Measurements from ENCODE around the gene HHAT. TPM values are rescaled to one million over a fixed set of nuclear protein-coding genes. Genes with fewer than 3 reads are reported as not detected.

The HHAT gene
- total RNA-seq, 1 donor from 2014 or later, result 1.0 TPM

DNA sequence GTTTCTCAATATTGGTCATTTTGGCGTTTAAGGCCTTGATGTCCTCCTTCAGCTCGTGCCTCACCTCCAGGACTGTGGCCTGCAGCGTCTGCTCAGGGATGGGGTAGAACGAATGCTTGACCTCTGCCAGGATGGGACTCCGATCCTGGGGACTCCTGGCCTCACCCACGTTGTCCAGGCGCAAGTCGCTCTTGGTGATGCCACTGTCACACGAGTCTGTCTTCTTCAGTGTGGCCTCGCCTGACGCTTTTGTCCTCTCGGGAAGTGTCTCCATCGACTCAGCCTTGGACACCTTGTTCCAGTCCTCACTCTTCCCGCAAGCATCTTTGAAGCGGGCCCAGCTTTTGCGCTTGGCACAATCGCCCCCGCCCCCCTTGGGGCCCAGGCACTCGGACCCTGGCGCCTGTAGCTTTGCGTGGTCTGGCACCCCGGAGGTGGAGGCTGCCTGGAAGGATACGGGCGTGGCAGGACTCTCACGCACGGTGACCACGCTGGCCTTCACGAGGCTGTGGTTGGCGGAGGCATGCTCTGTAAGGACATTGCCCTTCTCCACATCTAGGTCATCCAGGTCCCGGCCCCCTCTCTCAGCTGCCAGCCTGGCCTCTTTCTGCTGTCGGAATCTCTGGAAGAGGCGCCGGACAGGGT lies 354.8 kb downstream of the HHAT start:
- no peak for DNase-seq (ENCODE audit: low read depth in 2 of 2)

DNA sequence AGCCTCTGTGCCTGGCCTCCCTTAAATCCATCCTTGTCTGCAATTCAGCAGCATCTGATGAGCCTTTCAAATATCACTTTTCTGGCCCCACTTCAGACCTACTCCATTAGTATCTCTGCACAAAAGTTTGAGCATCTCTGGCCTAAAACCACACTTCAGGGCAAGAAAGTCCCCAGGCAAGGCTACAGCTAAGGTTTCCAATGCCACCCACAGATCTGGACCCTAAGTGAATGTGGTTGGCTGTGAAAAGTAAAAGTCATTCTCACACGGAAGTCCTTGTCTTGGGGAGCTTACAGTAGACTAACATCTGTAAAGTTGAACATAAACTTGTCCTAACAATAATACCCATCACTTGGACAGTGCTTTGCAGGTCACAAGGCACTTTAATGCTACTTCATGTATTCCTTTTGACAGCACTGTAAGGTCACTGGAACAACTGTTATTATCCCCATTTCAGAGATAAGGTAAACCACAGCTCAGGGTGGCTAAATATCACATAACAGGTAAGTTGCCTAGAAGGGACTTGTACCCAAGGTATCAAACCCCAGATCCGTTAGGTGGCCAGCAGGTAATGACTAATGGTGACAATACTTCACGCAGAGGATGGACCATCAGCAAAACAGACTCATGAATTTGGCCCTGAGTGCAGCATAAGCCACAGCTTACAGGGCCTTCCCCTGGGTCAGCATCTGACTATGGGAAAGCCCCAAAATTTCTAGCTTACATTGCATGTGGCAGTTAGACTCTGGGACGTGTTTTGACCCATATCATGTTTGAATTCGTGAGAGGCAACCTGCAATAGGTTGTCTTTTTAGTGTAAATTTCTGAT lies 356.0 kb downstream of the HHAT start:
- no peak for DNase-seq (ENCODE audit: low read depth in 2 of 2)

DNA sequence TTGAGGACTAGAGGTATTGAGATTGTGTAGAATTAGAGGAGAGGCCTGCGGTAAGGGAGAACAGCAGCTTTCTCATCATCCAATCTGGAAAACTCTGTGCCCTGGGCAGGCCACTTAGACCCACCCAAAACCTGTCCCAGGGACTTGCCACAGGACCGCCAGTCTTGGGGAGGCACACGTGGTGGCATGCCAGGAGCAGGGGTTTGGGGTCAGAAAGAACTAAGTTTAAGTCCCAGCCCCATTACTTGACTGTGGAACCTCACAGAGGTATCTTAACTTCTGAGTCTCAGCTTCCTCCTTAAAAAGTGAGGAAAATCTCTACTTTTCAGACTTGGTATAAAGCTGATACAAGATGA lies 356.6 kb downstream of the HHAT start:
- no peak for DNase-seq (ENCODE audit: low read depth in 2 of 2)

GRCh38 chr1:210686841-210687240 lies 358.1 kb downstream of the HHAT start:
- DNase-seq (ENCODE audit: low read depth in 2 of 2), result no peak

- no peak for DNase-seq (ENCODE audit: low read depth in 2 of 2)
These were observed 359.0 kb downstream of the HHAT start for GRCh38 chr1:210687582-210688279.

DNA sequence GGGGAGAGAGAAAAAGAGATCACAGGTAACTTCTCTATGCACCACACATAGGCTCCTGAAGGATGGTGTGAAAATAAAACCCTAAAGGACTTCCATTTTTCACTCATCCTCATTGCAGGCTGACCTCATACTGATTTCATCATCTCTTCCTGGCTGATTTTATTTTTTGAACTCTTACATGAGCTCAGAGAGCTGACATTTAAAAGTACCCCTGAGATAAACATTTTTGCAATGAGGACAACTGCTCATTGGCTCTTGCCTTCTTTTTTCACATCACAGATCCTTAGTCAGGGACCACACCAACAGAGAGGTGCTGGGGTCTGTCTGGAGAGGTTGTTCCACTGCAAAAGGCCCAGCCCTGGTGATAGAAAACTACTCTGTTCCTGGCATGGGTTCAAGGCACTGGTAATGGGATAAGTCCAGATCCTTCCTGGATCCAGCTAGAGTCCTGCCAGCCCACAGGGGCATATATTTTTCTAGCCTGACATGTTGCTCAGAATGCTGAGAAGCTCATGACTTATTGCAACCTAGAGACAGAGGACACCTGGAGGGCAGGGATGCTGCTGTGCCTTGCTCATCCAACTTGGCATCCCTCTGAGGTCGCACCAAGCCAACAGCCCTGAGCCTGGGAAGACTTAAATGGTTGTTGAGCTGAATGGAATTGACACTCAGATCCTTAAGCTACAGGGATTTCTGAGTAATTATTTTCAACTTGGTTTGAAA lies 360.0 kb downstream of the HHAT start:
- DNase-seq (ENCODE audit: low read depth in 2 of 2), result no peak

DNA sequence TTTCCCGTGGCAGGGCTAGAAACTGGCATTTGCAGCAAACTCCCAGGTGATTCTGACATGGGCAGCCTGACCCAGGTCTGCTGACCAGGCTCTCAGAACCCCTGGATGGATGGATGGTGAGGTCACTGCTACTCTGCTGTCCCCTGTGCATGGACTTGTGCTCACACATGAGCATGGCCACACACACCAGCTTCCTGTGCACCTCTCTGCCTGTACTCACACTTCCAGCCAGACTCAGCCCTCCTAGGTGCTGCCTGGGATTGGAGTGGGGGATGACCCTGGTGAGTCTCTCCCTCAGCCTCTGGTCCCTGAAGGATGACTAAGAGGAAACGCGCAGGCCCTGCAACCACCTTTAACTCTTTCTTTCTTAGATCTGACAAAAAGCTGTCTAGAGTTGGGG lies 361.1 kb downstream of the HHAT start:
- DNase-seq (ENCODE audit: low read depth in 2 of 2), result no peak

GRCh38 chr1:210690236-210690635 lies 361.5 kb downstream of the HHAT start:
- no peak for DNase-seq (ENCODE audit: low read depth in 2 of 2)

GRCh38 chr1:210691039-210691610 lies 362.4 kb downstream of the HHAT start:
- DNase-seq (ENCODE audit: low read depth in 2 of 2), result no peak

DNA sequence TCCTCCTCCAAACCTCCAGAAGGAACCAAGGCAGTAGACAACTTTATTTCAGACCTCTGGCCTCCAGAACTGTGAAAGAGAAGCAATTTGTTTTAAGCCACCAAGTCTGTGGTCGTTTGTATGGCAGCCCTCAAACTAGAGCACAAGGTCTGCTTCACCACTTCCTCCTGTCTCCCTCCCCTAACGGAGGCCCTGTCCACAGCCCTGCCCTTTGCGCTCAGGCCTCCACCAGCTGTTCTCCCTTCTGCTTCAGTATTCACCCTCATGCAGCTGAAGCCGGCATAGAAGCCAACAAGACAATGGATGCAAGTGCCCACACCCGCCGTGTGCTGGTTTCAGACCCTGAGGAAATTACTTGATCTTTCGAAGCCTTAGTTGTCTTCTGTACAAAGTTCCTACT lies 364.1 kb downstream of the HHAT start:
- no peak for DNase-seq (ENCODE audit: low read depth in 2 of 2)

- DNase-seq (ENCODE audit: low read depth in 2 of 2), result no peak
These were observed 366.3 kb downstream of the HHAT start for GRCh38 chr1:210695026-210695425.

GRCh38 chr1:210696709-210697108 lies 368.0 kb downstream of the HHAT start:
- DNase-seq (ENCODE audit: low read depth in 2 of 2), result no peak

- no peak for DNase-seq (ENCODE audit: low read depth in 2 of 2)
These were observed 368.5 kb downstream of the HHAT start for GRCh38 chr1:210697185-210697584.

GRCh38 chr1:210698661-210699060 lies 370.0 kb downstream of the HHAT start:
- DNase-seq (ENCODE audit: low read depth in 2 of 2), result no peak

DNA sequence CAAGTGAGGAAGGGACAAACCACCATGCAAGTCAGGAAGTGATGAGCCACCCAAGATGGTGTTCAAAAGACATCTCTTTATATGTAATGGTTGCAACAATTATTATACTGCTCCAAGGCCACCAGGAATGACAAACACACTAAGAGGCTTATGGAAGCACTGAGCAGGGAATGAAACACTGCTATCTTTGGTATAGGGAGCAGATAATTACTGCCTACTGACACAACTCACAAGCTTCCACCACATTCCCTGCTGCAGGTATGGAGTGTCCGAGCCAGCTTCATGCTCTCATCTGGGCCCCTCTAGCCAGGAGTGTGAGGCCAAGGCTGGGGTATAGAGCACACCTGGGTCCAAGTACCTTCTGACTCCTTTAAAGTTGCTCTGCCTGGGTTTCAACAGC lies 371.4 kb downstream of the HHAT start:
- no peak for DNase-seq (ENCODE audit: low read depth in 2 of 2)

DNA sequence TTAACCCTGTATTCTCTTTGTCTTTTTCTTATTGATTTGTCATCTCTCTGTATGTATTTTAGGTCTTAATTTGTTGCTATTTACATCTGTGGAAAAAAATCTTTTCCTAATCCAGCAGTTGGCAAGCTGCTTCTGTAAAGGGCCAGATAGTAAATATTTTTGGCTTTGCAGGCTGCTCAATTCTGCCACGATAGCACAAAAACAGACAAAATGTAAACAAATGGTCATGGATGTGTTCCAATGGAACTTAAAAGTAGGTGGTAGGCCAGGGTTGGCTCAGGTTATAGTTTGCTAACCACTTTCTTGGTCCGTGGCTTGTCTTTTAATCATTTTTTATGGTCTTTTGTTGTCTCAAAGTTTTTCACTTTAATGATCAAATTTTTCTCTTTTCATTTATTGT lies 371.8 kb downstream of the HHAT start:
- DNase-seq (ENCODE audit: low read depth in 2 of 2), result no peak

DNA sequence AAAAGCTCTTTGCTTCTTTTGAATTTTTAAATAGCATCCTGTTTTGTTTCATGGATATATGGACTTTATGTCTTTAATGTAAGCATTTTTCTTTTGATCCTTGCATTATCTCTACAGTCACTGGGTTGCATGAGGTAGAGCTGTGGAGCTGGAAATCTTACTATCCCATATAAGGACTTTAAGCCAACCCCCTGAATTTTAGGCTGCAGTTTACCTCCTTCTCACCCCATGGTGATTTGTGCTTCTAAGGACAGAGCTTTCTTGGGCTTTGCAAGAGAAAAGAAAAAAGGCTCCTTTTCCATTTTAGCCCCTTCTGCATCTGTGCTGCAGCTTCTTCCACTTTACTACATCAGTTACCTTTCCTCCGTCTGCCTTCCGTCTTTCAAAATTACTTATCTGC lies 373.8 kb downstream of the HHAT start:
- DNase-seq (ENCODE audit: low read depth in 2 of 2), result no peak

DNA sequence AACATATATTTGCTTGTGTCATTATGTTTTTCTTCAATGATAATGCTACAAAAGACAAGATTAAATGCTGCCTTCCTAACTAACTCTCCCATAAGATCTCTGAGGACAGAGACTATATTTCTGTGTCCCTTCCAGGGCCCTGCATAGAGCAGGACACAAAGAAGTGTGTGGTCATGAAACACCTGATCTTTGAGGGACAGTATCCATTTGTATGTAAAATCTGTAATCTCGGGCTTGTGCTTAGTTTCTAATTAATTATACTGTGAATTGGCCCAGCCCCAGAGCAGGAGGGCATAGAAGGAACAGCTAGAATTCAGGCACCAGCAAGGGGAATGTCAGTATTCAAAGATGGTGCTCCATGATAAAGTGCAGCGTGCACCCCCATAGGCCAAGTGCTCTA lies 374.9 kb downstream of the HHAT start:
- DNase-seq (ENCODE audit: low read depth in 2 of 2), result no peak

- no peak for DNase-seq (ENCODE audit: low read depth in 2 of 2)
These were observed 376.4 kb downstream of the HHAT start for GRCh38 chr1:210705086-210705485.

DNA sequence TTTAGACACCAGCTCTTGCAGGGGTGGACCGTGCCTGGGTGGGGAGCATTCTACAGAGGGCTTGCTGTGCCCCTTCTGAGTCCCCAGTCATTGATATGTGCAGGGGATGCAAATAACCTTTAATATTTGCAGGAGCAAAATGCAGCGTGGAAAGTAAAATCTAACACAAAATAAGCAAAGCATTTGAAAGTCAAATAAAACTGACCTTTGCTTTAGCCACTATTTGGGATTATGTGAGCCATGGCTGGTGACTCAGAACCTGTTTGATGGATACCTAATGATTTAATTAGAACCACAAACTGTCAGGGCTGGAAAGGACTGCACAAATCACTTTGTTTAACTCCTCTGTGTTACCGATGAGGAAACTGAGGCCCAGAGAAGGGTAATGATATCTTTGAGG lies 377.5 kb downstream of the HHAT start:
- no peak for DNase-seq (ENCODE audit: low read depth in 2 of 2)

Measured in dermis microvascular lymphatic vessel endothelial cell (primary cell).